EH (cell line): ENCODE results near the gene CRYBG1.
A peak's percentile ranks its signal among the peaks of the same experiment; 100 is the strongest.
"Not testable (repeated sequence)": the region's sequence is repeated elsewhere in the genome, so short reads cannot be mapped to it uniquely, and the experiment has no call there.

Experiments
- DNase-seq: peaks from one replicate; pipeline ENCODE4 v3.0.0-alpha.2; 2015; ENCODE audit warnings: low read depth

Gene CRYBG1

GRCh38 chr6:106509420-106510089, 149.0 kb downstream of the CRYBG1 start:
- DNase-seq, result no peak

DNA sequence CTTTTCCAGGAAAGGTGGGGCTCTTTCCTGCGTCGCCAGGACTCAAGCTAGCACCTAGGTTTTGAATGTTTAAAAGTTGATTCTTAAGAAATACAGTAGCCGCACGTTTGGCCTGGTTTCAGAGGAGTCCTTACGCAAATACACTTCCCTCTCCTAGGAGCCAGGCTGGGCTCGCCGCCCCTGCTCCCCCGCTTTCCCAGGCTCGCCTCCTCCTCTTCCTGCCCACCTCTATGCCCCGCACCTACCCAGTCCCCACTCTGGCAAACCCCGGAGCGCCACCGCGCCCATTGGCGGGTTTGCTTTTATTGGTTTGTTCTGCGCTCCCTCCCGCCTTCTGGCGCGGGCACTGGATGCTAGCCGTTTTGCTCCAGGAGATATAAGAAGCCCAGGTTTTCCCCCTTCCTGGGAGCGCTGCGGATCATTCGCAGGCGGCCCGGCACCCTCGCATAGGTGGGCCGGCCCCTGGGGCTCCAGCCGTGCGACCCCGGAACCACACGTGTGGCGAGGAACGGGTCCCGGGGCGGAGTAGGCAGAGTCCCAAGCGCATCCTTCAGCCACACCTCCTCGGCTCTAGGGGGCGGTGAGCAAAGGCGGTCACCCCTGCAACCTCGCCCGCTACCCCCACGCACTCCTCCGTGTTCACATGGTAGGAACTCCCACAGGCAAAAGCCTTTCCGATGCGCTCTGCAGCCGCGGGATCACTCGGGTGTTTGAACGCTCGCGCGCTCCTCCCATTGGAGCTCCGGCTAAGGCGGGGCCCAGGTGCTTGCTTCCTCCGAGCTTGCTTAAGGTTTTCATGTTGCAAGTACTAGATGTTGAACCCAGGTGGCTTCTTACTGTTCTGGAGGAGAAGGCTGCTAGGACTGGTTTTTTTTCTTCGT, 149.8 kb downstream of the CRYBG1 start:
- no peak for DNase-seq

DNA sequence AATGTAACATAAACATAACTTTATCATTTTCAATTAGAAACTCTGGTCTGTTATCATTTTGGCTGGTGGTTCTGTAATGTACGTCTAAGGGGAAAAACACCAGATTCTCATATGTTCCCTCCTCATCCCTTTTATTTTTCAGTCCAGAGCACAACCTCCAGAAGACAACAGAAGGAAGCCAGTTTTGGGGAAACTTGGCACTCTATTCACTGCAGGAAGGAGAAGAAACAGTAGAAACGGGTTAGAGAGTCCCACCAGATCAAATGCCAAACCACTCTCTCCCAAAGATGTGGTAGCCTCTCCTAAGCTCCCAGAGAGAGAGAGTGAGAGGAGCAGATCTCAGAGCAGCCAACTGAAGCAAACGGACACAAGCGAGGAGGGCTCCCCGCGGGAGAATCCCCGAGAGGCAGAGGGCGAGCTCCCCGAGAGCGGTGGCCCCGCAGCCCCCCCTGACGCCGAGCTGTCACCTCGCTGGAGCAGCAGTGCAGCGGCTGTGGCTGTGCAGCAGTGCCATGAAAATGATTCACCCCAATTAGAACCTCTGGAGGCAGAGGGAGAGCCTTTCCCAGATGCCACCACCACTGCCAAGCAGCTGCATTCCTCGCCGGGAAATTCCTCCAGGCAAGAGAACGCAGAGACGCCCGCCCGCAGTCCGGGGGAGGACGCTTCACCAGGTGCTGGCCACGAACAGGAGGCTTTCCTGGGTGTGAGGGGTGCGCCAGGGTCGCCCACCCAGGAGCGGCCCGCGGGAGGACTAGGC, 151.0 kb downstream of the CRYBG1 start:
- DNase-seq, result peak; percentile 76

DNA sequence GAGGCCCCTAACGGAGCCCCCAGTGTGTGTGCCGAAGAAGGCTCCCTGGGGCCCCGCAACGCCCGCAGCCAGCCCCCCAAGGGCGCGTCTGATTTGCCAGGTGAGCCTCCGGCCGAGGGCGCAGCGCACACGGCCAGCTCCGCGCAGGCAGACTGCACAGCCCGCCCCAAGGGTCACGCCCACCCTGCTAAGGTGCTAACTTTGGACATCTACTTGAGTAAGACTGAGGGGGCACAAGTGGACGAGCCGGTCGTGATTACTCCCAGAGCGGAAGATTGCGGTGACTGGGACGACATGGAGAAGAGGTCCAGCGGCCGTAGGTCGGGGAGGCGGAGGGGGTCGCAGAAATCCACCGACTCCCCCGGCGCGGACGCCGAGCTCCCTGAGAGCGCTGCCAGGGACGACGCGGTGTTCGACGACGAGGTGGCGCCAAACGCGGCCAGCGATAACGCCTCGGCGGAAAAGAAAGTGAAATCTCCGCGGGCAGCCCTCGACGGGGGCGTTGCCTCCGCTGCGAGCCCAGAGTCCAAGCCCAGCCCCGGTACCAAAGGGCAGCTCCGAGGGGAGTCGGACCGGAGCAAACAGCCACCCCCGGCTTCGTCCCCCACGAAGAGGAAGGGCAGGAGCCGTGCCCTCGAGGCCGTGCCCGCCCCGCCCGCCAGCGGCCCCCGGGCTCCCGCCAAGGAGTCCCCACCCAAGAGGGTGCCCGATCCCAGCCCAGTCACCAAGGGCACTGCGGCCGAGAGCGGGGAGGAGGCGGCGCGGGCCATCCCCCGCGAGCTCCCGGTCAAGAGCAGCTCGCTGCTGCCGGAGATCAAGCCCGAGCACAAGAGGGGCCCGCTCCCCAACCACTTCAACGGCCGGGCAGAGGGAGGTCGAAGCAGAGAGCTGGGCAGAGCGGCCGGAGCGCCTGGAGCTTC, 151.8 kb downstream of the CRYBG1 start:
- DNase-seq, result peak; percentile 59

GRCh38 chr6:106512968-106513574, 152.6 kb downstream of the CRYBG1 start:
- no peak for DNase-seq

GRCh38 chr6:106513808-106514582, 153.5 kb downstream of the CRYBG1 start:
- peak; percentile 42 for DNase-seq

GRCh38 chr6:106514583-106514885, 154.0 kb downstream of the CRYBG1 start:
- no peak for DNase-seq

- DNase-seq, result not testable (repeated sequence)
Measured at GRCh38 chr6:106515582-106515981, 155.1 kb downstream of the CRYBG1 start.

GRCh38 chr6:106516616-106517015, 156.1 kb downstream of the CRYBG1 start:
- DNase-seq, result no peak

GRCh38 chr6:106517706-106518105, 157.2 kb downstream of the CRYBG1 start:
- no peak for DNase-seq

DNA sequence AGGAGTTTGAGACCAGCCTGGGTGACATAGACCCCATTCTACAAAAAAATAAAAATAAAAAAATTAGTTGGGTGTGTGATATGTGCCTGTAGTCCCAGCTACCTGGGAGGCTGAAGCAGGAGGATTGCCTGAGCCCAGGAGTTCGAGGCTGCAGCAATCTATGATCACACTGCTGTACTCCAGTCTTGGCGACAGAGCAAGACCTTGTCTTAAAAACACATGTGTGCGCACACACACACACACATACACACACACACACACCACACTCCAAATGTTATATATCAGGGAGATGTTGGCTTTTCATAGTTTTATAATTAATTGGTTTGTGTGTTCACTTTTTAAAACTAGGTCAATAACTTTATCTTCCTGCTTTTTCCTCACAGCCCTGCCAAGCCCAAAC, 158.2 kb downstream of the CRYBG1 start:
- DNase-seq, result no peak

DNA sequence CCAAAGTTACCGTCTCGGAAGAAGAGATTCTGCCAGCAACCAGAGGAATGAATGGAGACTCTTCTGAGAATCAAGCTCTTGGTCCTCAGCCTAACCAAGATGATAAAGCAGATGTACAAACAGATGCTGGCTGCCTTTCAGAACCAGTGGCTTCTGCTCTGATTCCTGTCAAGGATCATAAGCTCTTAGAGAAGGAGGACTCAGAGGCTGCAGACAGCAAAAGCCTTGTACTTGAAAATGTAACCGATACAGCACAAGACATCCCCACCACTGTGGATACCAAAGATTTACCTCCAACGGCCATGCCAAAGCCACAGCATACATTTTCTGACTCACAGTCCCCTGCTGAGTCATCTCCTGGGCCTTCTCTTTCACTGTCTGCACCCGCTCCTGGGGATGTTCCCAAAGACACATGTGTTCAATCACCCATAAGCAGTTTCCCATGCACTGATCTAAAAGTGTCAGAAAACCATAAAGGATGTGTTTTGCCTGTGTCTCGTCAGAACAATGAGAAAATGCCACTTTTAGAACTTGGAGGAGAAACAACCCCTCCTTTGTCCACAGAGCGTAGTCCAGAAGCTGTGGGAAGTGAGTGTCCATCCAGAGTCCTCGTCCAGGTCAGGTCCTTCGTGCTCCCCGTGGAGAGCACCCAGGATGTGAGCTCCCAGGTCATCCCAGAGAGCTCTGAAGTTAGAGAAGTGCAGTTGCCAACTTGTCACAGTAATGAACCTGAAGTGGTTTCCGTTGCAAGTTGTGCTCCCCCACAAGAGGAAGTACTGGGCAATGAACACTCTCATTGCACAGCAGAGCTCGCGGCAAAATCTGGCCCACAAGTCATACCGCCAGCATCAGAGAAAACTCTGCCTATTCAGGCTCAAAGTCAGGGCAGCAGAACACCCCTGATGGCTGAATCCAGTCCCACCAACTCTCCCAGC, 159.2 kb downstream of the CRYBG1 start:
- DNase-seq, result peak; percentile 99

GRCh38 chr6:106520711-106521401, 160.3 kb downstream of the CRYBG1 start:
- DNase-seq, result no peak

GRCh38 chr6:106522562-106523250, 162.2 kb downstream of the CRYBG1 start:
- DNase-seq, result no peak

DNA sequence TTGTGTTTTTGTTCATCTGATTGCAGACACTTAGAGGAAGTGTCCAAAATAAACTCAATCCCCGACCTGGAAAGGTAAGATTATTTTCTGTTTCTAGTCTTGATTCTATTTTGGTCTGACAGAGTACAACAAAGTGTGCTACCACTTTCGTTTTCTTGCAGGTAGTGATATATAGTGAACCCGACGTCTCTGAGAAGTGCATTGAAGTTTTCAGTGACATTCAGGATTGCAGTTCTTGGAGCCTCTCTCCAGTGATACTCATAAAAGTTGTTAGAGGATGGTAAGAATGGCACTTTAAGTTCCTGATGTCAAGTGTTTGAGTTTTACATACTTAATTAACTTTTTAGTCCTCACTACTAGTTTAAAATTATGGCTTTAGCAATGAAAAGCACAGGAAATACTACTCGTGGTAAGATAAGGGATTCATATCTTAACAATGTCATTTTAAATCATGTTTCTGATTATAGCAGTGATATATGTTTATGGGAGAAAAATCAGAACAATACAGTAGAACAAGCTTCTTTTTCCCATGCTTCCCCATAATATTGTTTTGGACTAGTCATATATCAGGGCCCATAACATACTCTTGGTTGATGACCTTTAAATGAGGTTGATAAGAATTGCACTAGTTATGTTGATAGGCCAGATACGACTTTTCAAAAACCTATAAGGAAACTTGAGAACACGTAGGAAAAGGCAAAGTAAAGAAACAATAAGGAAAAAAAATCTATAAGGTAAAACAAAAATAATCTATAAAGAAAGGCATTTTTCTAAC, 164.8 kb downstream of the CRYBG1 start:
- DNase-seq, result no peak

DNA sequence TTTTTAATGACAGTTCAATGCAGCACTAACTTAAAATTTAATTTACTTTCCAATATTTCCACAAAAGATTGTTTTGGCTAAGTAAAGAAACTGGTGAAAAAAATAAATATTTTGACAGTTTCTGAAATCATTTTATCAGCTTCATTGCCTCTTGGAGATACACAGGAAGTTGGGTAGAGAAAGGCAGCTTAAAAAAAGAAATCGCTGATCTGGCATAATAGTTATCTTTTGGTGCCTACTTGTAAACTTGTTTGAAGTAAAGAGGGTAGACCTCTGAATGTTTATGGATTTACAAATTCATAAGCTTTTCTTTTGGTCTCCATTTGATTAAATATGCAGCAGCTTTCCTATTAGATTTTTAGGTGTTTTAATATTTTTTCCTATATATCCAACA, 165.4 kb downstream of the CRYBG1 start:
- no peak for DNase-seq

DNA sequence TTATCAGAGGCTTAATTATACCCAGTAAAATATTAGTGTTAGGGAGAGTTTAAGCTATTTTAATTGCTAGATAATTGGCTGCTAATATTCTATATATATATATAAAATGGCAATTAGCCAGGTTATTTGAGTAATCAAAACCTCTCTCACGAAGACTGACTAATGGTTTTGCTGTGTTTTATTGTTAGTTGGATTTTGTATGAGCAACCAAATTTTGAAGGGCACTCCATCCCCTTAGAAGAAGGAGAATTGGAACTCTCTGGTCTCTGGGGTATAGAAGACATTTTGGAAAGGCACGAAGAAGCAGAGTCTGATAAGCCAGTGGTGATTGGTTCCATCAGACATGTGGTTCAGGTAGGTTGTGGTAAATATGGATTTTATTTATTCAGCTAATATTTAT, 166.6 kb downstream of the CRYBG1 start:
- DNase-seq, result no peak
